NCI-H2227 (cell line): ENCODE data around the gene NCAM1.
"Not testable (repeated sequence)": the region's sequence is repeated elsewhere in the genome, so short reads cannot be mapped to it uniquely, and the experiment has no call there.

Experiments used
- DNase-seq: peaks from one replicate; lab custom pipeline; 2025; ENCODE audit not compliant: unreplicated experiment; lab: John Stamatoyannopoulos, UW

The NCAM1 gene

GRCh38 chr11:112961146-112961668, at the start of gene NCAM1:
NCAM1 (plus strand) TSS chr11:112961420.
- DNase-seq = peak; percentile 97

DNA sequence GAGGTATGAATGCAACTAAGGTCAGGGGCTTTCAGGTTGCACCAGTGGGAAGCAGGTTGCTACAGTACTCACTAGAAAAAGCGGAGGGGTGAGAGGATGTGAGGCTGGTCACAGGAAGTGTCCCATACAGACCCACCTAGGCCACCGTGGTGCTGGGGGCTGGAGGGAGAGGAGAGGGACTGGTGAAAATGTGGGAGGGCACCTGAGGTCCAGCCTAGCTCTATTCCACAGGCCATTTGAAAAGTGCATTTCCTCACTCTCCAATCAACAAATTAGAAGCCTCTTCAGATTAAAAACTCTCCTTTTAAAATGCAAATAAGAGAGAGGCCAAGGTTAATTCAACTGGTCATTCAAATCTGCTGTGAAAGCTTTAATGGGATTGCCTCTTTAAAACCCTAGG, 38.6 kb upstream of the NCAM1 start:
- DNase-seq = no peak

DNA sequence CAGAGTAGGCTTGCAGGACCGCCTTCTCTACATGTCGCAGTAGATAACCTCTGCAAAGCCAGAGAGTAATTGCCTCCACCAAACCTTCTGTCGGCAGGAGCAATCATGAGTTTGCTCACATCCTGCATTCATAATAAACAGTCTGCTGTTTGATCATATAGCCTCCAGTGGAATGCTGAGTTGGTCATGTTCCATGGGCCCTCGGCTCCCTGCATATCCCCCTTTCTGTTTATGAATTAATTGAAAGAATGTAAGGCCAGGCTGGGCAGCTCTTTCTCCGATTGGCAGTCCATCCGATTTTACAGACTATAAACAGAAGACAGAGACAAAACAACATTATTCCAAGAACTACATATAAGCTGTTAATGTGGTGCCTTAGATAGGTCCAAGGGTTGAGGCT, 36.4 kb upstream of the NCAM1 start:
- DNase-seq = not testable (repeated sequence)

GRCh38 chr11:112925516-112926310, 35.5 kb upstream of the NCAM1 start:
- DNase-seq = no peak

DNA sequence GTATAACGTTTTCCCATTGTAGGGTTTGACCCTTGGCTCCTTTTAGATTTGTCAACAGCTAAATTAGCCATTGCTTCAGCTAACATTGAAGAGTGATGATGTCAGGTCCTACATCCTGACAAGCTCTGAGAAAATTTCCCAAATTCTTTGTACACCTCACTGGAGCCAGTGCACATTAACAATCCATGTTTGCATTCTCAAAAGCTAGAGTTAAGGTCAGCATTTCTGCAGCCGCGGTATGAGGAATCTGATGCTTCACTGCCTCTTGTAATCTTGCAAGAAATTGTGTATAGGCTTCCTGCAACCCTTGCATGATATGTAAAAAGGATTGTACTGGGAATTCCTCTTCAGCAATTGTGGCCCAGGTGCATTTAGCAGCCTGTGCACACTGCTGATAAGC, 33.1 kb upstream of the NCAM1 start:
- DNase-seq = no peak

DNA sequence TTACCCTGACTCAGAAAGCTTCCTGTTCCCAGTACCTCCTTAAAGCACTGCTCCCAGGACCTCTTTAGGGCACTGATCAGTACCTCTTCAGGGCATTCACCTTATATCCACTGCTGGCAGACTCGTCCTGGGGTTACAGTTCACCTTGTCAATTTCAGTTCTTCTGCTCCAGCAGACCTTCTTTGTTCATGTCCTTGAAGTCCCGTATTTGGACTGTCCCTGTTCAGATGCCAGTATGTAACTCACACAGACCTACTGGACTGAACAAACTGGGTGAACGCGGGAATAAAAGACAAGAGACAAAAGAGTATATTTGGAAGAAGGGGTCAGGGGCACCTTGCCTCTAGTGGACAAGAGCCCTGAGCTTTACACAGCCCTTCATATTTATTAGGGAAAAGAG, 31.8 kb upstream of the NCAM1 start:
- no peak for DNase-seq

- DNase-seq = no peak
Observed at GRCh38 chr11:112931703-112932102, 29.5 kb upstream of the NCAM1 start.

DNA sequence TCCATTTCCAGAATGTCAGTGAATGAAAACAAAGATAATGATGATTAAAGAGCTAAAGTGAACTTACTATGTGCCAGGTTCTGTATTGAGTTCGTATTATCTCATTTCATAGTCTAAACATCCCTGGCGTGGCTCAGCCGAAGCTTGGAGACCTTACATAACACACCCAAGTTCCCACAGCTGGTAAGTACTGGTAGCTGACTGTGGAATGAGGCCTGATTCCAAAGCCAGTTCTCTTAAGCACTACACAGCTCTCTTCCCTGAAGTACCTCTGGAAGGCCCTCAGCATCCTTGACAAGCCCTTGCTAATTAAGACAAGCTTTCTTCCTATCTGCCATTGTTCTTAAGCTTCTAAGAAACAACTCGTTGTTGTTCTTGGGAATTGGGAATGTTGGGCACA, 28.6 kb upstream of the NCAM1 start:
- no peak for DNase-seq

- no peak for DNase-seq
Observed at GRCh38 chr11:112933970-112934369, 27.2 kb upstream of the NCAM1 start.

DNA sequence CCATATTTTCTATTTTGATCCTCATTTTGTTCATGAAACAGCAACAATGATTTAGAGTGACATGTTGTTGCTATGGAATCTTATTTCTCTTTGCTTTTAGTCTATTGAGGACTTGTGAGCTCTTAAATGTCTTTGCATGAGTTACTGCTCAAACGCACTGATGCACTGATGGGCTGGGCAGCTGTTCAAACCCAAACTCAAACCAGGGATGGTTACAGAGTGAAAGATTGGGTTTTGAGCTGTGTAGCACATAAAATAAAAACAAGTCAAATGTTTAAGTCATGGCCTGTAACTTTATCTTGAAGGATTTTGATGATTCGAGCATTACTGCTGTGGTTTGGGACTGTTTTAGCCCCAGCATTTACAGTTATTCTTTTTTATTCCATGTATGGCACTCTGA, 20.1 kb upstream of the NCAM1 start:
- no peak for DNase-seq

- DNase-seq = peak; percentile 11
Observed at GRCh38 chr11:112942966-112943643, 18.1 kb upstream of the NCAM1 start.

- DNase-seq = no peak
Observed at GRCh38 chr11:112946866-112947265, 14.4 kb upstream of the NCAM1 start.

- no peak for DNase-seq
Observed at GRCh38 chr11:112949781-112950575, 11.2 kb upstream of the NCAM1 start.

DNA sequence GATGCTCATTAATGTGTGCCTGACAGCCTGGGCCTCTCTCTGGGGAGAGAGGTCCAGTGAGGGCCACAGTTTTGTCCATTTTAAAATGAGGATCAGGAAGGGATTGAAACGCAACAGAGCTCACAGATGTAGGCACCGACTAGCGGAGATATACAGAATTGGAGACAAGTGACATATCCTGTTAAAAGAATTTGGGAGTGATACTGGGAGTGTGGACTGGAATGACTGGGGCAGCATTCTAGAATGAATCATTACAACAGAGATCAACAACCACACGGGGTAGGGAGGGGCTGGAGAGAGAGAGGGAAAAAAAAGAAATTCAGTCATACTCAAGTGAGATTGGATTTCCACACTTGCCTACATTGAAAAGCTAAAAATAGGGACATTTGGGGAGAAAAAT, 2.5 kb upstream of the NCAM1 start:
- DNase-seq = no peak

GRCh38 chr11:112961751-112962578, 745 bp downstream of the NCAM1 start:
- DNase-seq = peak; percentile 65

DNA sequence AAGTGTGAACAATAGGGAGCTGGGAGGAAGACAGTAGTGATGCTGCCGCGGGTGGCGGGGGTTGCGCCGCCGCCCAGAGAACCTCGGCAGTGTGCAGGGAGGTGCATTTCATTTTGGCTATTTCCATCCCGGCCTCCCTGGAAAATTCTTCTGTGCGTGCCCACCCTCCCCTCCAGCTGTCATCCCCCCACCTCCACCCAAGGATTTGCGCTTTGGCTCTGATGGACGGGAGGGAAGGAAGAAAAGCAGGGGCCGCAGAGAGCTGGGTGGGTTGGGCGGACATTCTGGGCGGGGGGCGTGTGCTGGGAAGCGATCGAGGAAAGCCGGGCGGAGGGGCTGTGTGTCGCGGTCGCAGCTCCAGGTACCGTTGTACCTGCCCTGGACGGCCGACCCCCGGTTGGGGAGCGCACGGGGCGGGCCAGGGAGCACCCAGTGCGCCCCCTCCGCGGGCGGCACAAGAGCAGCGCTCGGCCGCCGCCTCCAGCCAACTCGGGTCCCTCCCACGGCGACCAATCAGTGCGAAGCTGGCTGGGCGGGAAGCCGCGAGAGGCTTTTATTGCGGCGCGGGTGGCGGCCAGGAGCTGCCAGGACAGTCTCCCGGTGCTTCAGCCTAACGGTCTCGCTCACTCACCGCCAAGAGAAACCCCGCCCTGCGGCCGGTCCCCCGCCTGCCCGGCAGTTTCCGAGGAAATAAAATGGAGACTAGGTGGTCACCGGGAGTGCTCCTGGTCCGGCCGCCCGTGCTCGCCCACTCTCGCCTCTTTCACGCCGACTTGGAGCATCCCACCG, 1.6 kb downstream of the NCAM1 start:
- peak; percentile 85 for DNase-seq

- peak; percentile 82 for DNase-seq
Observed at GRCh38 chr11:112963368-112963955, 2.2 kb downstream of the NCAM1 start.

DNA sequence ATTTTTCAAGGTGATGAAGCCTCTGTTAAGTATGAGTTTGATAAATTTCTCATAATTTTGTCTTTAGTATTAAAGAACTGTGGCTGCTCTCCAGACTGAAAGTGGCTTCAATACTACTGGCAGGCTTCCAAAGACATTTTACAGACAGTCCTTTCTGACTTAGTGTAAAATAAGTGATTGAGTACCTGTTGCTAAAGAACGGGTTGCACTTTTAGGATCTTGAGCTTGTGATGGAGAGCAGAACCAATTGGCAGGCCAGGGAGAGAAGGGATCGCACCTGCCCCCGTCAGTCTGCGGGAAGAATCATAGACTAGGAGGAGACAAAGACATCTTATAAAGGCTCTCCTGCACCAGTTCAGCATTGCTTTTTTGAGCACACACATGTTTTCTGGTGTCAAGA, 4.4 kb downstream of the NCAM1 start:
- DNase-seq = peak; percentile 21

DNA sequence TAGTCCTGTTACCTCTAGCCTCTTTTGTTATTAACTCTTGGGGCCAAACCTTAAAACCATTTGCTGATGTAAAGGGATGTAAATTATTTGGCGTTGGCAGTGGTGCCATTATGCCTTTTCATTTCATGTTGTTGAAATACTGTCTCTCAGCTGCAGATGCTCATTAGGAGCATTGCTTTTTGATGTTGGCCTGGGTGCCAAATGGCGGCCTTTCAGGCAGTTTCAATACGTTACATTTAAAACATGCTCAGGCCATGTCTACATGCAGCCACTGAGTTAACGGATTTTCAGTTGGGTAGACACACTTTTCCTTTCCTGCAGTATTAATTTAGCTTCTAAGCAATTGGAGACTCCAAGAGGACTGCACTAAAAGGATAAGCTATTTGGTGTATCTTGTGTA, 5.3 kb downstream of the NCAM1 start:
- DNase-seq = no peak

- no peak for DNase-seq
Observed at GRCh38 chr11:112967082-112967481, 5.9 kb downstream of the NCAM1 start.
